Heart left ventricle (tissue), 16 donors: ENCODE data around the gene PRKCB. TPM values are rescaled to one million over a fixed set of nuclear protein-coding genes. Genes with fewer than 3 reads are reported as not detected.
A peak's percentile ranks its signal among the peaks of the same experiment; 100 is the strongest.

Experiments used
- ATAC-seq, 4 donors: fragments of 200-7000 bp; cut with Tn5 transposase; one replicate each; pipeline ENCODE4 v1.9.1; 2020 to 2022; ENCODE audit warnings: moderate library complexity in 4 of 4, mild to moderate bottlenecking in 3 of 4, moderate number of reproducible peaks in 1 of 4
- DNase-seq, 5 donors: peaks; one replicate each; pipeline ENCODE4 v3.0.0-alpha.2; 2020
- H3K27ac ChIP-seq, 12 donors: fragments of 200-600 bp; sonication (generic) in 4 of 12; one replicate each; pipeline versions ENCODE4 v1.5.0 to v1.8.0; 2016 to 2022; ENCODE audit warnings: mild to moderate bottlenecking in 2 of 12
- H3K27me3 ChIP-seq, 9 donors: fragments of 200-600 bp; sonication (generic) in 2 of 9; one replicate each; pipeline versions ENCODE4 v1.5.1 to v1.8.0; 2016 to 2022; ENCODE audit warnings: mild to moderate bottlenecking in 3 of 9
- H3K36me3 ChIP-seq, 9 donors: fragments of 200-600 bp; sonication (generic) in 2 of 9; one replicate each; pipeline versions ENCODE4 v1.5.0 to v1.8.0; 2018 to 2022; ENCODE audit warnings: mild to moderate bottlenecking in 2 of 9
- H3K4me1 ChIP-seq, 12 donors: fragments of 200-600 bp; sonication (generic) in 4 of 12; one replicate each; pipeline versions ENCODE4 v1.5.0 to v1.8.0; 2016 to 2022; ENCODE audit warnings: mild to moderate bottlenecking in 3 of 12
- H3K4me3 ChIP-seq, 12 donors: fragments of 200-600 bp; sonication (generic) in 4 of 12; one replicate each; pipeline versions ENCODE4 v1.5.0 to v1.8.0; 2017 to 2022; ENCODE audit warnings: mild to moderate bottlenecking in 9 of 12, moderate library complexity in 4 of 12
- H3K9me3 ChIP-seq, 12 donors: fragments of 200-600 bp; sonication (generic) in 4 of 12; one replicate each; pipeline versions ENCODE4 v1.5.0 to v1.8.0; 2016 to 2022; ENCODE audit warnings: mild to moderate bottlenecking in 1 of 12
- POLR2A ChIP-seq, 2 donors: fragments of 450-650 bp; IDR thresholded peaks; one replicate each; pipeline ENCODE4 v1.6.1; 2017; ENCODE audit warnings: antibody characterized with exemption in 2 of 2, mild to moderate bottlenecking in 2 of 2, moderate library complexity in 2 of 2
- WGBS, 4 donors: extraction: QIAGEN DNeasy Blood & Tissue Kit in 2 of 4; methylation state at CpG; one replicate each; pipeline versions ENCODE4 v1.1.5 to v1.1.7; 2013 to 2018; 5-methylcytosine and 5-hydroxymethylcytosine counted together
- intact Hi-C, 10 donors: fragments of 100-400 bp; cut with DNase I; formaldehyde crosslinking; loops; one replicate each; pipeline versions ENCODE4 v1.11.1 to v1.14.2; 2022
- polyA plus RNA-seq, 2 donors: library from polyadenylated mRNA; stranded (reverse); fragments of 200-250 nt; gene quantifications; one replicate each; pipeline ENCODE4 v1.2.3, GENCODE V29; 2013
- total RNA-seq, 9 donors: library from RNA; depleted of rRNA in 2 of 9; stranded (reverse); fragments of >200 nt in 2 of 9; fragmentation: NEBNext Ultra II Directional in 3 of 9; extraction: Animal tissue kit (Norgen Biotek cat#: 25700) in 3 of 9; gene quantifications; one replicate each; pipeline versions ENCODE4 v1.1.0 to v1.2.4, GENCODE V29; 2016 to 2023
- TF ChIP-seq, protein P1 (sequence below), 12 donors: fragments of 200-600 bp; sonication (generic) in 4 of 12; IDR thresholded peaks; one replicate each; pipeline versions ENCODE4 v1.5.0 to v1.8.0; 2018 to 2022; ENCODE audit warnings: antibody characterized with exemption in 12 of 12, mild to moderate bottlenecking in 5 of 12
- donor health status: ischemic (EF 13 %, LVEDD 7.1; RV severe dilation, severe dysfunction).
- donor health status: healthy with polysubstance abuse.
- donor health status: DM: no; HTN: yes; CAD: no.
- donor health status: DM: no; HTN: no; CAD: no.
- donor health status: ischemic (EF 25% LVEDD 6.9; RV normal size, moderate dysfunction).
- donor health status: ischemic (EF 25% LVEDD 5.7; RV mildly dilated, moderate dysfunction).
- donor health status: healthy.
- donor health status: DM: yes; HTN: yes; CAD: no.
- donor health status: ischemic (EF 35%, LVEDD 5.7; RV mildly dilated, moderate dysfunction).
- donor health status: nonischemic (EF 11% LVEDD 7.7; RV severe dilation, severe dysfunction).
- donor health status: DM: yes; HTN: yes; CAD: no.
- donor health status: PGD.
- donor health status: ischemic (EF 29% LVEDD 5.4; RV normal size, mild dysfunction).
- donor health status: nonischemic (EF 23%, LVEDD 6.1; RV moderate dilation, normal function).

PRKCB gene
- total and polyA plus RNA-seq, 11 donors = 0.30 to 18.4 (median 1.7) TPM

DNA sequence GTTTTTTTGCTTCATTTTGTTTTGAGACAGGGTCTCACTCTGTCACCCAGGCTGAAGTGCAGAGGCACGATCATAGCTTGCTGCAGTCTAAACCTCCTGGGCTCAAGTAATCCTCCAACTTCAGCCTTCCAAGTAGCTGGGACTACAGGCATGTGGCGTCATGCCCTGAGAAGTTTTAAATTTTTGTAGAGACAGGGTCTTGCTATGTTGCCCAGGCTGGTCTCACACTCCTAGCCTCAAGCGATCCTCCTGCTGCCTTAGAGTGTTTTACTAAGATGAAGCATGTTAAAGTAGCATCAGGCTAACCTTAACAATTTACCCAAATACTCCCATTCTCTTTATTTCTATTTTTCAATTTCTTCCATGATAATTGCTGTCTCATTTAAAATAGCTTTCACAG is 371.1 kb downstream of the PRKCB start:
- 62 to 92% (median 89%) methylated on average over 3 of the region's 3 CpGs for WGBS, 4 donors
- H3K27ac ChIP-seq = no peak overlapping the region
- DNase-seq = no peak
- no peak overlapping the region for H3K4me3 ChIP-seq
- no peak for ATAC-seq
- peaks cover 0 to 10% (median 0%) of the 10 kb centered on the region in 9 donors for H3K36me3 ChIP-seq
- intact Hi-C loops = no loop called here
- no peaks in the 10 kb centered on the region for H3K9me3 ChIP-seq
- TF ChIP-seq POLR2A (IDR thresholded peaks at IDR 0.05) = no peak
- TF ChIP-seq, protein P1, sequence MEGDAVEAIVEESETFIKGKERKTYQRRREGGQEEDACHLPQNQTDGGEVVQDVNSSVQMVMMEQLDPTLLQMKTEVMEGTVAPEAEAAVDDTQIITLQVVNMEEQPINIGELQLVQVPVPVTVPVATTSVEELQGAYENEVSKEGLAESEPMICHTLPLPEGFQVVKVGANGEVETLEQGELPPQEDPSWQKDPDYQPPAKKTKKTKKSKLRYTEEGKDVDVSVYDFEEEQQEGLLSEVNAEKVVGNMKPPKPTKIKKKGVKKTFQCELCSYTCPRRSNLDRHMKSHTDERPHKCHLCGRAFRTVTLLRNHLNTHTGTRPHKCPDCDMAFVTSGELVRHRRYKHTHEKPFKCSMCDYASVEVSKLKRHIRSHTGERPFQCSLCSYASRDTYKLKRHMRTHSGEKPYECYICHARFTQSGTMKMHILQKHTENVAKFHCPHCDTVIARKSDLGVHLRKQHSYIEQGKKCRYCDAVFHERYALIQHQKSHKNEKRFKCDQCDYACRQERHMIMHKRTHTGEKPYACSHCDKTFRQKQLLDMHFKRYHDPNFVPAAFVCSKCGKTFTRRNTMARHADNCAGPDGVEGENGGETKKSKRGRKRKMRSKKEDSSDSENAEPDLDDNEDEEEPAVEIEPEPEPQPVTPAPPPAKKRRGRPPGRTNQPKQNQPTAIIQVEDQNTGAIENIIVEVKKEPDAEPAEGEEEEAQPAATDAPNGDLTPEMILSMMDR (IDR thresholded peaks at IDR 0.05) = no peak
- H3K27me3 ChIP-seq = no peaks in the 10 kb centered on the region
- no peaks in the 10 kb centered on the region for H3K4me1 ChIP-seq

DNA sequence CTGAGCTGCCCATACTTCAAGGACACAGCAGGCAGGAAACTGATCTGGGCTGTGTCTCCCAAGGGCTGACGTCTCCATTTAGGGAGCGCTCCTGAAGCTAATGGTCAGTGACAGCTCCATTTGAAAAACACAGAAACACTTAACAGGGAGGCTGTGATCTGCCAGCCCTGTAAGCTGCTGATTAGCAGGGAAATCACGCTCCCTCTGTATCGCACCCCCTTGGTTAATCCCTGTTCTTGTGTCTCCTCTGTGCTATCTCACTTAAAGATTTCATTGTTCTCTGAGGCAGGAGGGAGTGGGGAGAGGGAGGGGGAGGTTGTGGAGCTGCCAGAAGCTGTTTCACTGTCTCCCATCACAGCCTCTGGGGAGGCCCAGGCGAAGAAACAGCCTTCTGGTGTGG is 372.9 kb downstream of the PRKCB start:
- WGBS, 4 donors = 21 to 42% (median 29%) methylated on average over 5 of the region's 5 CpGs
- TF ChIP-seq, protein P1 (IDR thresholded peaks at IDR 0.05) = no peak
- no peak for TF ChIP-seq POLR2A (IDR thresholded peaks at IDR 0.05)
- Histone ChIP-seq H3K27ac (no peak overlapping the region), H3K9me3 (no peaks in the 10 kb centered on the region), H3K36me3 (peaks cover 0 to 10% (median 0%) of the 10 kb centered on the region in 9 donors), H3K27me3 (no peaks in the 10 kb centered on the region), H3K4me3 (no peak overlapping the region), H3K4me1 (no peaks in the 10 kb centered on the region)
- DNase-seq (no peak), ATAC-seq (peak; percentile 37 to 91 (median 76))
- intact Hi-C loops = no loop called here

DNA sequence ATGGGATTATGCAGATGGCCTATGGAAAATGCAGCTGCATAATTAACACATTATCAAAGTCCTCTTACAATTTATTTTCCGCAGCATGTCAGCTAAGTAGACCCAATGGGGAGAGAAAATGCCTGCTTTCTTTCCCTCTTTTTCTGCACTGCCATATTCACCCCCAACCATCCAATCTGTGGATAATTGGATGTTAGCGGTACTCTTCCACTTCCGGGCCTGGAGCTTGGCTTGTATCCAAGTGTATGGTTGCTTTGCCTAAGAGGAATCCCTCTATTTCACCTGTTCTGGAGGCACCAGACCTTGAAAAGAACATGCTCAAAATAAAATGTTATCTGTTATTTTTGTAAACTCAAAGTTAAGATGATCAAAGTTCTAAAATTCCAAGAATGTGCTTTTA is 379.2 kb downstream of the PRKCB start:
- WGBS, 4 donors = 76 to 86% (median 80%) methylated on average over 3 of the region's 3 CpGs
- intact Hi-C loops = no loop called here
- no peaks in the 10 kb centered on the region for H3K36me3 ChIP-seq
- ATAC-seq (no peak), DNase-seq (no peak)
- H3K4me3 ChIP-seq = no peak overlapping the region
- no peaks in the 10 kb centered on the region for H3K27me3 ChIP-seq
- H3K9me3 ChIP-seq = no peaks in the 10 kb centered on the region
- no peaks in the 10 kb centered on the region for H3K4me1 ChIP-seq
- no peak overlapping the region for H3K27ac ChIP-seq
- no peak for TF ChIP-seq POLR2A (IDR thresholded peaks at IDR 0.05)
- TF ChIP-seq, protein P1 (IDR thresholded peaks at IDR 0.05) = no peak

- intact Hi-C loops = no loop called here
- no peak for TF ChIP-seq POLR2A (IDR thresholded peaks at IDR 0.05)
- Histone ChIP-seq H3K27me3 (no peaks in the 10 kb centered on the region), H3K4me1 (no peaks in the 10 kb centered on the region), H3K27ac (no peak overlapping the region), H3K4me3 (no peak overlapping the region), H3K36me3 (no peaks in the 10 kb centered on the region), H3K9me3 (no peaks in the 10 kb centered on the region)
- no peak for DNase-seq
- no peak for ATAC-seq
Measured at GRCh38 chr16:24216961-24217360, 381.2 kb downstream of the PRKCB start.

- WGBS, 4 donors = 71 to 78% (median 73%) methylated on average over 3 of the region's 3 CpGs
Measured at GRCh38 chr16:24217461-24217860, 381.7 kb downstream of the PRKCB start.

More at GRCh38 chr16:24217461-24217860, 381.7 kb downstream of the PRKCB start:
- no peak overlapping the region for H3K4me3 ChIP-seq
- intact Hi-C loops = no loop called here
- H3K27ac ChIP-seq = no peak overlapping the region
- H3K36me3 ChIP-seq = no peaks in the 10 kb centered on the region
- H3K4me1 ChIP-seq = no peaks in the 10 kb centered on the region
- no peaks in the 10 kb centered on the region for H3K9me3 ChIP-seq
- H3K27me3 ChIP-seq = no peaks in the 10 kb centered on the region
- no peak for TF ChIP-seq POLR2A (IDR thresholded peaks at IDR 0.05)
- TF ChIP-seq, protein P1 (IDR thresholded peaks at IDR 0.05) = no peak
- no peak for ATAC-seq
- no peak for DNase-seq
